IMR-90 (cell line): ENCODE results near the gene BTBD2. TPM values are rescaled to one million over a fixed set of nuclear protein-coding genes. Genes with fewer than 3 reads are reported as not detected.

Experiments used
- ATAC-seq: fragments of 200-7000 bp; cut with Tn5 transposase; 2 replicates; pipeline ENCODE4 v1.9.1; 2020; ENCODE audit warnings: low read depth, mild to moderate bottlenecking, moderate library complexity
- BruUV-seq: library from RNA; stranded (reverse); fragments of 400-500 nt; replicated peaks from 2 replicates; lab custom pipeline; 2021; lab: Mats Ljungman, UMichigan
- CTCF ChIA-PET: fragments of 300-600 bp; formaldehyde crosslinking; extraction: SDS; loops from one replicate; lab custom pipeline; 2021; ENCODE audit warnings: antibody characterized with exemption; lab: Yijun Ruan, JAX
- POLR2A ChIA-PET: fragments of 300-600 bp; sonication (Branson Sonifier 250); formaldehyde crosslinking; loops from one replicate; lab custom pipeline; 2022; ENCODE audit warnings: antibody characterized with exemption; ENCODE audit not compliant: unreplicated experiment; lab: Charles Lee
- DNase-seq: peaks from one replicate; pipeline ENCODE4 v3.0.0; 2013
- H2AFZ ChIP-seq: replicated peaks from 2 replicates; pipeline ENCODE3; 2013; ENCODE audit warnings: low read length, mild to moderate bottlenecking; ENCODE audit not compliant: poor library complexity
- H2AK5ac ChIP-seq: 2 replicates; pipeline ENCODE4 v1.6.1; 2013; ENCODE audit warnings: low read depth, low read length, inconsistent platforms
- H2AK9ac ChIP-seq: replicated peaks from 2 replicates; pipeline ENCODE3; 2013; ENCODE audit warnings: mild to moderate bottlenecking, low read depth, low read length, moderate library complexity; ENCODE audit not compliant: poor library complexity
- H2BK120ac ChIP-seq: 2 replicates; pipeline ENCODE4 v1.6.1; 2013; ENCODE audit warnings: low read depth, low read length, inconsistent platforms
- H2BK15ac ChIP-seq: 3 replicates; pipeline ENCODE4 v1.6.1; 2013; ENCODE audit warnings: low read depth, low read length, inconsistent platforms
- H2BK20ac ChIP-seq: 2 replicates; pipeline ENCODE4 v1.6.1; 2013; ENCODE audit warnings: low read depth, mild to moderate bottlenecking, inconsistent platforms, low read length, moderate library complexity
- H2BK5ac ChIP-seq: 2 replicates; pipeline ENCODE4 v1.6.1; 2013; ENCODE audit warnings: mild to moderate bottlenecking, low read depth, low read length, inconsistent platforms; ENCODE audit not compliant: poor library complexity, severe bottlenecking
- H3K14ac ChIP-seq: replicated peaks from 2 replicates; pipeline ENCODE4 v1.6.1; 2013; ENCODE audit warnings: low read depth, low read length, inconsistent platforms
- H3K18ac ChIP-seq: 2 replicates; pipeline ENCODE4 v1.6.1; 2013; ENCODE audit warnings: low read depth, low read length, control low read depth
- H3K23ac ChIP-seq: 2 replicates; pipeline ENCODE4 v1.6.1; 2013; ENCODE audit warnings: low read depth, low read length, inconsistent platforms
- H3K27ac ChIP-seq: 2 replicates; pipeline ENCODE4 v1.5.1; 2013; ENCODE audit warnings: mild to moderate bottlenecking, control low read depth, low read length; ENCODE audit not compliant: insufficient read depth
- H3K27me3 ChIP-seq: 2 replicates; pipeline ENCODE4 v1.6.1; 2013; ENCODE audit warnings: low read length; ENCODE audit not compliant: control insufficient read depth, insufficient read depth
- H3K36me3 ChIP-seq: 2 replicates; pipeline ENCODE4 v1.6.1; 2013; ENCODE audit warnings: low read length, mixed read lengths; ENCODE audit not compliant: control insufficient read depth, insufficient read depth
- H3K4ac ChIP-seq: 2 replicates; pipeline ENCODE4 v1.6.1; 2013; ENCODE audit warnings: low read depth, low read length, inconsistent platforms
- H3K4me1 ChIP-seq: 2 replicates; pipeline ENCODE4 v1.6.1; 2013; ENCODE audit warnings: low read length, mixed read lengths; ENCODE audit not compliant: control insufficient read depth, insufficient read depth
- H3K4me2 ChIP-seq: 2 replicates; pipeline ENCODE4 v1.6.1; 2013; ENCODE audit warnings: low read depth, mild to moderate bottlenecking, control low read depth, low read length, moderate library complexity
- H3K4me3 ChIP-seq: 2 replicates; pipeline ENCODE4 v1.5.1; 2013; ENCODE audit warnings: low read depth, mild to moderate bottlenecking, control low read depth, low read length, moderate library complexity; ENCODE audit not compliant: insufficient read depth
- H3K56ac ChIP-seq: 2 replicates; pipeline ENCODE4 v1.6.1; 2013; ENCODE audit warnings: low read length, inconsistent platforms; ENCODE audit not compliant: insufficient read depth; ENCODE audit errors: extremely low read depth
- H3K79me1 ChIP-seq, 2 experiments: 2 replicates each; pipeline ENCODE4 v1.6.1; 2013; ENCODE audit warnings: low read length in 2 of 2, inconsistent platforms in 1 of 2, low read depth in 1 of 2
- H3K9ac ChIP-seq: 2 replicates; pipeline ENCODE4 v1.6.1; 2013; ENCODE audit warnings: low read depth, low read length, control low read depth
- H3K9me1 ChIP-seq: 2 replicates; pipeline ENCODE4 v1.6.1; 2013; ENCODE audit warnings: low read length, inconsistent platforms; ENCODE audit not compliant: insufficient read depth
- H3K9me3 ChIP-seq: 2 replicates; pipeline ENCODE4 v1.6.1; 2013; ENCODE audit warnings: low read length; ENCODE audit not compliant: control insufficient read depth, insufficient read depth
- H4K20me1 ChIP-seq: 2 replicates; pipeline ENCODE4 v1.6.1; 2013; ENCODE audit warnings: low read length, inconsistent platforms; ENCODE audit not compliant: insufficient read depth
- H4K5ac ChIP-seq: 2 replicates; pipeline ENCODE4 v1.6.1; 2013; ENCODE audit warnings: mild to moderate bottlenecking, low read depth, low read length, control low read depth
- H4K8ac ChIP-seq, 2 experiments: 2 replicates each; pipeline ENCODE4 v1.6.1; 2013; ENCODE audit warnings: low read depth in 2 of 2, low read length in 2 of 2, control low read depth in 1 of 2, inconsistent platforms in 1 of 2
- H4K91ac ChIP-seq: 2 replicates; pipeline ENCODE4 v1.6.1; 2013; ENCODE audit warnings: low read depth, low read length, inconsistent platforms; ENCODE audit not compliant: insufficient read depth
- BHLHE40 ChIP-seq: fragments of 150-350 bp; IDR thresholded peaks from 2 replicates; pipeline ENCODE4 v1.6.1; 2016; ENCODE audit warnings: mild to moderate bottlenecking, low read depth, low read length
- CEBPB ChIP-seq: IDR thresholded peaks from 2 replicates; pipeline ENCODE4 v1.6.1; 2012; ENCODE audit warnings: low read depth, low read length, improper control_type of control experiment
- CHD1 ChIP-seq: IDR thresholded peaks from 2 replicates; pipeline ENCODE4 v1.6.1; 2012; ENCODE audit warnings: low read depth, low read length, improper control_type of control experiment
- MAFK ChIP-seq: IDR thresholded peaks from 2 replicates; pipeline ENCODE4 v1.6.1; 2012; ENCODE audit warnings: low read depth, low read length, improper control_type of control experiment
- MAZ ChIP-seq: IDR thresholded peaks from 2 replicates; pipeline ENCODE4 v1.6.1; 2012; ENCODE audit warnings: low read depth, mild to moderate bottlenecking, low read length, improper control_type of control experiment, moderate library complexity, borderline replicate concordance
- MXI1 ChIP-seq: IDR thresholded peaks from 2 replicates; pipeline ENCODE4 v1.6.1; 2012; ENCODE audit warnings: low read depth, mild to moderate bottlenecking, low read length, moderate library complexity, borderline replicate concordance
- NFE2L2 ChIP-seq: fragments of 150-350 bp; IDR thresholded peaks from 2 replicates; pipeline ENCODE4 v1.6.1; 2016; ENCODE audit warnings: low read depth, mild to moderate bottlenecking, low read length
- POLR2A ChIP-seq: IDR thresholded peaks from 2 replicates; pipeline ENCODE4 v1.6.1; 2012; ENCODE audit warnings: mild to moderate bottlenecking, low read depth, low read length
- RAD21 ChIP-seq: IDR thresholded peaks from 2 replicates; pipeline ENCODE4 v1.6.1; 2012; ENCODE audit warnings: low read length, improper control_type of control experiment
- RCOR1 ChIP-seq: IDR thresholded peaks from 2 replicates; pipeline ENCODE4 v1.6.1; 2012; ENCODE audit warnings: mild to moderate bottlenecking, low read length, improper control_type of control experiment; ENCODE audit not compliant: insufficient replicate concordance
- RFX5 ChIP-seq: IDR thresholded peaks from 2 replicates; pipeline ENCODE4 v1.8.0; 2012; ENCODE audit warnings: low read depth, mild to moderate bottlenecking, low read length, moderate library complexity
- SMC3 ChIP-seq: fragments of 150-350 bp; IDR thresholded peaks from 2 replicates; pipeline ENCODE4 v1.6.1; 2016; ENCODE audit warnings: low read depth, mild to moderate bottlenecking, antibody characterized with exemption, low read length, moderate library complexity
- WGBS, 2 experiments: methylation state at CpG; one replicate each; pipeline versions ENCODE4 v1.1.5 to v1.1.7; 2013; ENCODE audit warnings: missing lambda C conversion rate in 2 of 2; ENCODE audit not compliant: insufficient read length in 1 of 2; ENCODE audit errors: extremely low coverage in 2 of 2; 5-methylcytosine and 5-hydroxymethylcytosine counted together
- dilution Hi-C: fragments of 300-500 bp; cut with HindIII; formaldehyde crosslinking; loops from one replicate; pipeline ENCODE4 v1.14.3; 2018; ENCODE audit warnings: low sequenced_read_pairs; ENCODE audit not compliant: unreplicated experiment
- in situ Hi-C: fragments of 300-500 bp; cut with MboI; formaldehyde crosslinking; loops from 3 replicates; pipeline ENCODE4 v1.14.3; 2019; ENCODE audit warnings: low sequenced_read_pairs, inconsistent platforms, mixed read lengths
- intact Hi-C: fragments of 100-400 bp; cut with micrococcal nuclease; formaldehyde crosslinking; loops from 2 replicates; pipeline ENCODE4 v1.10.0; 2022
- polyA plus RNA-seq, 3 experiments: library from polyadenylated mRNA; depleted of rRNA; stranded (reverse); fragments of >200 nt; gene quantifications; 2 replicates each; pipeline ENCODE4 v1.2.3, GENCODE V29; 2012; ENCODE audit warnings: low replicate concordance in 1 of 3
- total RNA-seq: library from RNA; depleted of rRNA; stranded (reverse); fragments of >200 nt; gene quantifications from 2 replicates; pipeline ENCODE4 v1.2.3, GENCODE V29; 2012
- TF ChIP-seq, protein P1 (sequence below): fragments of 150-350 bp; IDR thresholded peaks from 2 replicates; pipeline ENCODE4 v1.6.1; 2017; ENCODE audit warnings: mild to moderate bottlenecking, antibody characterized with exemption, low read length, low read depth
- TF ChIP-seq, protein P2 (sequence below): conservative IDR thresholded peaks from 2 replicates; pipeline ENCODE4 v1.5.1; 2012; ENCODE audit warnings: mild to moderate bottlenecking, low read depth, low read length, improper control_type of control experiment
- TF ChIP-seq, protein P3 (sequence below): fragments of 150-350 bp; IDR thresholded peaks from 2 replicates; pipeline ENCODE4 v1.6.1; 2016; ENCODE audit warnings: low read depth, mild to moderate bottlenecking, low read length, moderate library complexity, borderline replicate concordance

The BTBD2 gene
- total and polyA plus RNA-seq, 2 of the 4 experiments (the other 2 are of a cell fraction): 24.4 to 65.7 TPM

DNA sequence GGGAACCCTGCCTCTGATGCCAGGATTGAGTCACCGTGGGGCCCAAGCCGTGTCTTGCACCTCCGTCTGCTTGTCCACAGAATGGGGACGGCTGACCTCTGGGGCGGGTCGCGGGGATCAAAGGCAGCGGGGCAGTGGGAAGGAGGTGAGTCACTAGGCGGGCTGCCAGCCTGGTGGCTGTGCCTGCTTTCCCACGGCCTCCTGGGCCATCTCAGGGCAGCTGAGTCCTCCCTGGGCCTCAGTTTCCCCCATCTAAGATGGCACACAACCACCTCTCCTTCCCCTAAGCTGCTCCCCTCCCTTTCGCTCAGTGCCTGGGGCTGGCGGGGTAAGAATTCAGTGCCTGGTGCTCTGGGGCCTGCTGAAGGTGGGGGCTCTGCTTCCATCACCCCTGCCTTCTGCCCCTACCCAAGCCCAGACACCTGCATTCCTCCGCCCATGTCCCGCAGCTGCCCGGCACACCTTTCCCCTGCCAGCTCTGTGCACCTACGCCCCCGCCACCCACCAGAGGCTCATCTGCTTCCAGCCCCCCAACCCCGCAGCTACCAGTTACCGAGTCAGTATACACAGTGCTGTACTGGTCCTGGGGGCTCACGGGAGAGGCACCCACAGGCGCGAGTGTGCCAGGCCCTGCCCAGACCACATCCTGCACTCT lies 32.1 kb upstream of the BTBD2 start:
- Histone ChIP-seq H2AK5ac (no peak overlapping the region), H3K4me2 (no peak overlapping the region), H3K27me3 (no peaks in the 10 kb centered on the region), H2BK120ac (no peak overlapping the region), H3K4me1 (peaks cover 29% of the 10 kb centered on the region), H4K20me1 (peaks cover 58% of the 10 kb centered on the region), H3K4me3 (no peak overlapping the region), H3K9me1 (peaks cover 4% of the 10 kb centered on the region), H4K8ac (no peak overlapping the region), H2AK9ac (no peak overlapping the region), H3K79me1 (peaks cover 10 to 72% of the 10 kb centered on the region in 2 experiments; a peak in 3 of 4 replicates), H3K9me3 (no peaks in the 10 kb centered on the region), H3K4ac (no peak overlapping the region), H4K5ac (no peak overlapping the region), H3K14ac (no peak overlapping the region), H3K23ac (no peak overlapping the region), H2BK15ac (no peak overlapping the region), H3K18ac (no peak overlapping the region), H2AFZ (no peak overlapping the region), H3K27ac (no peak overlapping the region), H2BK5ac (no peak overlapping the region), H2BK20ac (no peak overlapping the region), H3K9ac (no peak overlapping the region), H3K36me3 (peaks cover 29% of the 10 kb centered on the region), H3K56ac (no peak overlapping the region), H4K91ac (no peak overlapping the region)
- DNase-seq (no peak), ATAC-seq (no peak)
- TF ChIP-seq POLR2A (no peak), CEBPB (no peak), MAZ (no peak), MAFK (no peak), MXI1 (no peak), RCOR1 (no peak), RAD21 (no peak), BHLHE40 (no peak), CHD1 (no peak), RFX5 (no peak), NFE2L2 (no peak), SMC3 (no peak)
- TF ChIP-seq, protein P1, sequence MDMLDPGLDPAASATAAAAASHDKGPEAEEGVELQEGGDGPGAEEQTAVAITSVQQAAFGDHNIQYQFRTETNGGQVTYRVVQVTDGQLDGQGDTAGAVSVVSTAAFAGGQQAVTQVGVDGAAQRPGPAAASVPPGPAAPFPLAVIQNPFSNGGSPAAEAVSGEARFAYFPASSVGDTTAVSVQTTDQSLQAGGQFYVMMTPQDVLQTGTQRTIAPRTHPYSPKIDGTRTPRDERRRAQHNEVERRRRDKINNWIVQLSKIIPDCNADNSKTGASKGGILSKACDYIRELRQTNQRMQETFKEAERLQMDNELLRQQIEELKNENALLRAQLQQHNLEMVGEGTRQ: no peak
- TF ChIP-seq, protein P2, sequence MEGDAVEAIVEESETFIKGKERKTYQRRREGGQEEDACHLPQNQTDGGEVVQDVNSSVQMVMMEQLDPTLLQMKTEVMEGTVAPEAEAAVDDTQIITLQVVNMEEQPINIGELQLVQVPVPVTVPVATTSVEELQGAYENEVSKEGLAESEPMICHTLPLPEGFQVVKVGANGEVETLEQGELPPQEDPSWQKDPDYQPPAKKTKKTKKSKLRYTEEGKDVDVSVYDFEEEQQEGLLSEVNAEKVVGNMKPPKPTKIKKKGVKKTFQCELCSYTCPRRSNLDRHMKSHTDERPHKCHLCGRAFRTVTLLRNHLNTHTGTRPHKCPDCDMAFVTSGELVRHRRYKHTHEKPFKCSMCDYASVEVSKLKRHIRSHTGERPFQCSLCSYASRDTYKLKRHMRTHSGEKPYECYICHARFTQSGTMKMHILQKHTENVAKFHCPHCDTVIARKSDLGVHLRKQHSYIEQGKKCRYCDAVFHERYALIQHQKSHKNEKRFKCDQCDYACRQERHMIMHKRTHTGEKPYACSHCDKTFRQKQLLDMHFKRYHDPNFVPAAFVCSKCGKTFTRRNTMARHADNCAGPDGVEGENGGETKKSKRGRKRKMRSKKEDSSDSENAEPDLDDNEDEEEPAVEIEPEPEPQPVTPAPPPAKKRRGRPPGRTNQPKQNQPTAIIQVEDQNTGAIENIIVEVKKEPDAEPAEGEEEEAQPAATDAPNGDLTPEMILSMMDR: no peak
- TF ChIP-seq, protein P3, sequence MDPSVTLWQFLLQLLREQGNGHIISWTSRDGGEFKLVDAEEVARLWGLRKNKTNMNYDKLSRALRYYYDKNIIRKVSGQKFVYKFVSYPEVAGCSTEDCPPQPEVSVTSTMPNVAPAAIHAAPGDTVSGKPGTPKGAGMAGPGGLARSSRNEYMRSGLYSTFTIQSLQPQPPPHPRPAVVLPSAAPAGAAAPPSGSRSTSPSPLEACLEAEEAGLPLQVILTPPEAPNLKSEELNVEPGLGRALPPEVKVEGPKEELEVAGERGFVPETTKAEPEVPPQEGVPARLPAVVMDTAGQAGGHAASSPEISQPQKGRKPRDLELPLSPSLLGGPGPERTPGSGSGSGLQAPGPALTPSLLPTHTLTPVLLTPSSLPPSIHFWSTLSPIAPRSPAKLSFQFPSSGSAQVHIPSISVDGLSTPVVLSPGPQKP: no peak
- no TSS peak for BruUV-seq
- in situ Hi-C loops (no loop called here), dilution Hi-C loops (no loop called here), intact Hi-C loops (no loop called here)
- 75% methylated on average over 10 of the region's 22 CpGs; no CpG with 5 or more reads in 1 of the 2 experiments for WGBS, 2 experiments
- ChIA-PET CTCF (no interaction called here), POLR2A (no interaction called here)
